Smooth muscle cell (in vitro differentiated cells): Measurements from ENCODE around the gene GNRH2. TPM values are rescaled to one million over a fixed set of nuclear protein-coding genes. Genes with fewer than 3 reads are reported as not detected.

Experiments
- DNase-seq: peaks from one replicate; lab custom pipeline; 2025; ENCODE audit not compliant: unreplicated experiment; lab: John Stamatoyannopoulos, UW
- H2AFZ ChIP-seq: fragments of 200-600 bp; sonication (generic); 2 replicates; pipeline ENCODE4 v1.6.0; 2016; ENCODE audit warnings: antibody characterized with exemption, low read depth, mild to moderate bottlenecking
- H3F3A ChIP-seq: fragments of 200-600 bp; sonication (generic); 2 replicates; pipeline ENCODE4 v1.6.0; 2017; ENCODE audit warnings: antibody characterized with exemption, low read depth
- H3K27ac ChIP-seq: fragments of 200-600 bp; sonication (generic); 2 replicates; pipeline ENCODE4 v1.5.1; 2016; ENCODE audit warnings: low read depth, mild to moderate bottlenecking
- H3K27me3 ChIP-seq: fragments of 200-600 bp; sonication (generic); 2 replicates; pipeline ENCODE4 v1.6.1; 2016; ENCODE audit warnings: low read depth, mild to moderate bottlenecking
- H3K36me3 ChIP-seq: fragments of 200-600 bp; sonication (generic); 2 replicates; pipeline ENCODE4 v1.5.1; 2016; ENCODE audit warnings: low read depth
- H3K4me1 ChIP-seq: fragments of 200-600 bp; sonication (generic); 2 replicates; pipeline ENCODE4 v1.5.1; 2016; ENCODE audit warnings: low read depth
- H3K4me2 ChIP-seq: fragments of 200-600 bp; sonication (generic); 2 replicates; pipeline ENCODE4 v1.6.0; 2016; ENCODE audit warnings: mild to moderate bottlenecking
- H3K4me3 ChIP-seq: fragments of 200-600 bp; sonication (generic); 2 replicates; pipeline ENCODE4 v1.5.1; 2016; ENCODE audit warnings: mild to moderate bottlenecking
- H3K79me2 ChIP-seq: fragments of 200-600 bp; sonication (generic); 2 replicates; pipeline ENCODE4 v1.6.0; 2016; ENCODE audit warnings: low read depth, mild to moderate bottlenecking
- H3K9ac ChIP-seq: fragments of 200-600 bp; sonication (generic); 2 replicates; pipeline ENCODE4 v1.6.0; 2016; ENCODE audit warnings: low read depth
- H3K9me3 ChIP-seq: fragments of 200-600 bp; sonication (generic); replicated peaks from 2 replicates; pipeline ENCODE4 v1.5.1; 2016; ENCODE audit warnings: low read depth
- H4K20me1 ChIP-seq: fragments of 200-600 bp; sonication (generic); 2 replicates; pipeline ENCODE4 v1.6.0; 2016; ENCODE audit warnings: low read depth
- CTCF ChIP-seq: fragments of 200-600 bp; sonication (generic); IDR thresholded peaks from 2 replicates; pipeline ENCODE4 v1.5.1; 2017; ENCODE audit warnings: borderline replicate concordance, mild to moderate bottlenecking, antibody characterized with exemption; ENCODE audit not compliant: insufficient read depth, poor library complexity, severe bottlenecking
- WGBS: methylation state at CpG from one replicate; pipeline ENCODE4 v1.1.7; 2016; ENCODE audit warnings: low lambda C conversion rate; 5-methylcytosine and 5-hydroxymethylcytosine counted together
- polyA plus RNA-seq: library from polyadenylated mRNA; unstranded; fragments of >200 nt; fragmentation: Nextera tagmentation; extraction: Ambion mirVana; gene quantifications from 2 replicates; pipeline ENCODE4 v1.2.1, GENCODE V29; 2016
- total RNA-seq: library from RNA; depleted of rRNA; stranded (reverse); fragments of >200 nt; gene quantifications from 2 replicates; pipeline ENCODE4 v1.2.3, GENCODE V29; 2014

Gene GNRH2
- total and polyA plus RNA-seq, 2 experiments from 2014 or later, result not detected

GRCh38 chr20:3085571-3086072 lies 42.2 kb downstream of the GNRH2 start:
- WGBS, result 96% methylated on average over 8 of the region's 8 CpGs
- Histone ChIP-seq H3K9ac (no peak overlapping the region), H3K4me1 (peaks cover 6% of the 10 kb centered on the region), H3K9me3 (no peaks in the 10 kb centered on the region), H4K20me1 (no peaks in the 10 kb centered on the region), H3F3A (no peaks in the 10 kb centered on the region), H3K79me2 (no peaks in the 10 kb centered on the region), H2AFZ (no peak overlapping the region), H3K27me3 (peaks cover 43% of the 10 kb centered on the region), H3K4me3 (no peak overlapping the region), H3K4me2 (no peak overlapping the region), H3K27ac (no peak overlapping the region), H3K36me3 (no peaks in the 10 kb centered on the region)
- TF ChIP-seq CTCF, result no peak
- no peak for DNase-seq

DNA sequence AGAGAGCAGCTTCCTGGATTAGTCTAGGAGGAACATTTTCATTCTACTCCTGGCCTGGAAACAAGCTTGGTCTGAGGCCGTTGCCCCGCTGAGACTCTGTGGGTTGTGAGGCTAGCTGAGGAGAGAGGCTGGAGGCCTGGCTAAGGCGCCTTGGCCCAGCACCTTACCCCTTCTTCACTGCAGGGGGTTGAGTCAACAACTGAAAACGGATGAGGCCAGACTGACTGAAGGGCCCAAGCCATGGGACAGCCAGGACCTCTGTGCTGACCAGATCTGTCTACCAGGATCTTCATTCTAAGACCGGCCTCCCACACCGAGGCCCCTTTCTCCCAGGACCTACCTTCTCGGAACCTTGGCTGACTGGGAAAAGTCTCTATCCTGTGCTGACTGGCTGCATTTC lies 44.6 kb downstream of the GNRH2 start:
- Histone ChIP-seq H3K27me3 (peaks cover 19% of the 10 kb centered on the region), H3K9ac (no peak overlapping the region), H3K27ac (no peak overlapping the region), H3K79me2 (no peaks in the 10 kb centered on the region), H3K4me1 (peaks cover 6% of the 10 kb centered on the region), H4K20me1 (no peaks in the 10 kb centered on the region), H2AFZ (no peak overlapping the region), H3K36me3 (no peaks in the 10 kb centered on the region), H3K4me3 (no peak overlapping the region), H3K4me2 (no peak overlapping the region), H3K9me3 (no peaks in the 10 kb centered on the region), H3F3A (no peaks in the 10 kb centered on the region)
- 87% methylated on average over 7 of the region's 7 CpGs for WGBS
- DNase-seq, result no peak
- no peak for TF ChIP-seq CTCF

DNA sequence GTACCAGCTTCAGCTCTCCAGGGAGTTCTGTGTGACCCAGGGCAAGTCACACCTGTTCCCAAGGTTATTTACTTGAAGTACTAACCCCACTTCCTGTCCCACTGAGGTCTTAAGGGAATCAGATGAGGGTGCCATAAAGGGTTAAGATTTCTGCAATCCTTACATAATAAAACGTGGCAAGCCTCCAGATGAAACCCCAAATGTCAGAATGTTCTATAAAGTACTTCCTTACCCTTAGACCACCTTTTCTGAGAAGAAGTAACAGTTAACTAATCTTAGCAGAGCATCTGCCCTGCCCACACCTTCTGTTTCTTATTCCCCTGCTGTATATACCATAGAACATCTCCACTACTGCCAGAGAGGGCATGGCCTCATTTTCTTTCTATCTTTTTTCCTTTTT lies 47.1 kb downstream of the GNRH2 start:
- no peak for TF ChIP-seq CTCF
- no peak for DNase-seq
- WGBS, result 63% methylated on average over 1 of the region's 1 CpG

More for the DNA sequence above, 47.1 kb downstream of the GNRH2 start:
- no peaks in the 10 kb centered on the region for H3F3A ChIP-seq
- H3K4me2 ChIP-seq, result no peak overlapping the region
- H3K27me3 ChIP-seq, result no peaks in the 10 kb centered on the region
- H3K4me1 ChIP-seq, result peaks cover 2% of the 10 kb centered on the region
- no peaks in the 10 kb centered on the region for H3K36me3 ChIP-seq
- H3K27ac ChIP-seq, result no peak overlapping the region
- no peak overlapping the region for H3K9ac ChIP-seq
- H3K4me3 ChIP-seq, result no peak overlapping the region
- H2AFZ ChIP-seq, result no peak overlapping the region
- H4K20me1 ChIP-seq, result no peaks in the 10 kb centered on the region
- no peaks in the 10 kb centered on the region for H3K79me2 ChIP-seq
- H3K9me3 ChIP-seq, result no peaks in the 10 kb centered on the region
